Hepatic stellate cell (primary cell): ENCODE data around the gene ANKRD53.
"Not testable (repeated sequence)": the region's sequence is repeated elsewhere in the genome, so short reads cannot be mapped to it uniquely, and the experiment has no call there.

Experiments used
- DNase-seq: peaks from one replicate; pipeline ENCODE4 v3.0.0; 2011; ENCODE audit warnings: low spot score

The ANKRD53 gene

DNA sequence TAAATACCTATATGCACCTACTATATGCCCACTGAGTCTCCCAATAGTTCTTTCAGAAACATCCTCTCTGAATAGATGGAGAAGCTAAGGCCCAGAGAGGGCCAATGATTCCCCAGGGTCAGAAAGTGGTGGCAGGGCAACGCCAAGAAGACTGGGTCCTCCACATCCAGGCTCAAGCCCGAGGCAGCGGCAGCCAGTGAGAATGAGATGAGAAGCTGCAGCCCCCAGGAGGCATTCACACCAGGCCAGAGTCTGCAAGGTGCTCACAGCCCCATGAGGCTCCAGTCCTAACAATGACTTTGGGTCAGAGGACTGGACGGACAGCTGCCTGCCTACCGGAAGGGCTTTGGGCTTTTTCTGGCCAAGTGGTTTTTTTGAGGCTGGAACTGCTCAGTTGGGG lies 12.7 kb downstream of the ANKRD53 start:
- no peak for DNase-seq

DNA sequence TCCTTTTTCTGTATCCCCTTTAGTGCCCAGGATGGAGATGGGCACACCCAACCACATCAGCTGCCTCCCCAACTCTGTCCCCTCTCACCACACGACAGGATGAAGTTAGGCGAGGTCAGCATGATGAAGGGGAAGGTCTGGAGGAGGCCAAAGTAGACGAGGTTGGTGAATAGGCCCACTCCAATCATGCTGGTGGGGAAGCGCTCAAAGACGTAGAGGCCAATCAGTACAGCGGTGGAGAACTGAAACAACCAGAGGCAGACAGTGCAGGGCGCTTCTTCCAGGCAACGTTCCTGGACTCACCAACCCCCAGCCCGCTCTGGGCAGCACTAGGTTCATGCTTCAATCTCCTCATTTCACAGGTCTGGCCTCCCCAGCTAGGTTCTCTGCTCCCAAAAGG lies 13.3 kb downstream of the ANKRD53 start:
- DNase-seq = no peak

DNA sequence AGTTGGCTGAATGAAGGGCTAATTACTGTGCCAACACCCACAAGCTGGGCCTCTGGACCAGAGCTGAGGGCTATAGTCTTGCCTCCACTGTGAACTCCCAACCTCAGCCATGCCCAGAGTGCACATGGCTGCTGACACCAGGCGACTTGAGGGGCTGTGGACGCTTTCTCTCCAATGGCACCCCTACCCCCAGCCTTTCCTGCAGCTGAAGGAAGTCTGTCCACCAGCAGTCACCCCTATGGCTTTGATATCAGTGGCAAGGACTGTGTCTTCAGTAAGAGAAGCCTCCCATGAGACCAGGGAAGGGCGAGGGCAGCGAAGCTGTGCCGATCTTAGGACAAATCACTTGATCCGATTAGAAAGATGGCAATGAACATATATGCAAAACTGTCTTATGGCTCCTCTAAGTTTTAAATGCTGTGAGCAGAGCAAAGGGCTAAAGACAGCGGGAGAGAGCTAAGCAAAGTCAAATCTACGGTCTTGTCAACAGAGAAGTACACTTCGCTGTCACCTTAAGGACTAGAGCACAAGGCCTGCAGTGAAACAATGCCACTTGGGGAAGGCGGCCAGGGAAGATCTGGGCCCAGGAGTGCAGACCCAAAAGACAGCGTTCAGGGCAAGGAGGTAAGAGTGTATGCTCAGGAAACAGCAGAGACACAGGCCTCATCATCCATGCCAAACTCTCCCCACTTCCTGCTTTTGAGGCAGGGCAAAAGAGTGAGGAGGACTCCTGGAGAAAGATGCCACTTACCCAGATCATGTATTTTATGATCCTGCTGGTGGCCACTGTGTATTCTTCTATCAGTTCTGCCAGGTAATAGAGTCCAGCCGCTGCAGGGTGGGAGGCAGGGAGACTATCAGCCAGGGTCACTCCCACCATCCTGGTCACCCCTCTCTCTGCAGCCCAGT lies 14.8 kb downstream of the ANKRD53 start:
- DNase-seq = no peak

DNA sequence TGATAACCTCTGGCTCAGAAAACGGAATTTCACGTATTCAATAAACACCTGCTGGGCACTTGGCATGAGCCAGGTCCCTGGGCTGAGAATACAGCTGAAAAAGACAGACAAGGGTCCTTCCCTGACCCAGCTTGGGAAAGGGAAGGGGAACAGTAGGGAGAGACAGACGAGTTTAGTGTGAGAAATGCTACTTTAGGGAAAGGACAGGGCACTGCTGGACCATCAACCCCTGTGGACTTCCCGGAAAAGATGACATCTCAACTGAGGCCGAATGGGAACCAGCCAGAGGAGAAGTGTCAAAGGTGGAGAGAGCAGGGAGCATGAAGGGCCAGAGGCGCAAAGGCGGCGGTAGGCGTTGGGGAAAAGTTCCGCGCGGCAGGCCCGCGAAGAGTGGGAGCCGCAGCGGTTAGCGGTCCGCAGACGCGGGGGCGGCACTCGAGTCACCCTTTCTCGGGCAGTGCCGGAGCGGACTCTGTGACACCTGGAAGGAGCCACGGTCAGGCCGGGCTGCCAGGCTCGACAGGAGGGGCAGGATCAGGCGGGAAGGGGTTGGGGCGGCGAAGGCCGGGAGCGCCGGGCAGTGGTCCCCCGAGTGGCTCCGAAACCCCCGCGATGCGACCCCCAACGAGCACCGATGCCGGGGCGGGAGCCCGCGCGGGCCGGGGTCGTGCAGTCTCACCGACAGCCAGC lies 15.7 kb downstream of the ANKRD53 start:
- DNase-seq = peak; percentile 41

DNA sequence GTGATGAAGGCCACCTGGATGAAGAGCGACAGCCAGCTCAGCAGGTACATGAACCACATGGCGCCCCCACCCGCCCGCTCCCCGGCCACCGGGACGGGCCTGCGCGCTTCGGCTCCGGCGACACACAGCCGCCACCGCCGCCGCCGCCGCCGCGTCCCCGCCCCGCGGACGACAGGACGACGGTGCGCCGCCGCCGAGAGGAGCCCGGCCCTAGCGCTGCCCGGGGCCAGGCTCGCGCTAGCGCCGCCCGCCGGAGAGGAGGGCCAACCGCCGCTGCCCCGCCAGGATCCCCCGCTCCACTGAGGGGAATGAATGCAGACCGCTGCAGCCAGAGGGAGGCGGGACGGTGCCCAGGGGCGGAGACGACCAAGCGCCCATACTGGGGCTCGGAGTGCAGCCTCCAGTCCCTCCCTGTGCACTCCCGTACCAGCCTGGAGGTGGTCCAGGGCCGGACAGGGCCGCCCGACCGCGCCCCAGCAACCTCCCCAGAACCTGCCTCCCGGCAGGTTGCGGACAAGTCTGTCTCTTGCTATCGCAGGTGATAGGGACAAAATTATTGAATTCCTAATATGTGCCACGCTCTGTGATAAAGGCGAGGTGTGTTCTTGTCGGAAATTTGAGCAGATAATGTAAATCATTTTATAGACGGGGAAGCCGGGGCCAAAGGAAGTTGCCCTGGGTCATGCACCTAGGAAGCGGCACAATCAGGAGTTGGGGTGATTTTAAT lies 16.4 kb downstream of the ANKRD53 start, which contains the start of gene TEX261:
TEX261 (minus strand) TSS at position 175 of the 727 bp plus-strand sequence; CDS start at position 59, 116 bp downstream.
- peak; percentile 94 for DNase-seq

DNA sequence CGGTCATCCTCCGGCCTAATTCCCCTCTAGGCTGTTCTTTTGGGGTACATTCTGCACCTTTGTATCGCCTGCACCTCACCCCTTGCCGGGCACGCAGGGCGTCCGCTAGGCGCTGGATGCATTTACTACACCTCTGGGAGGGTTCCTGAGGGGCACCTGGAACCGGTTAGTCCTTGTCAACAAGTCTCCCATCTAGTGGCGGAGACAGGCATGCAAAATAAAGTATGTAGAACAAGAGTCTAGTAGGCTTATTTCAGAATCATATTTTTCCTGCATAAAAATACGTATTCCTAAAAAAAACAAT lies 16.9 kb downstream of the ANKRD53 start:
- peak; percentile 47 for DNase-seq

DNA sequence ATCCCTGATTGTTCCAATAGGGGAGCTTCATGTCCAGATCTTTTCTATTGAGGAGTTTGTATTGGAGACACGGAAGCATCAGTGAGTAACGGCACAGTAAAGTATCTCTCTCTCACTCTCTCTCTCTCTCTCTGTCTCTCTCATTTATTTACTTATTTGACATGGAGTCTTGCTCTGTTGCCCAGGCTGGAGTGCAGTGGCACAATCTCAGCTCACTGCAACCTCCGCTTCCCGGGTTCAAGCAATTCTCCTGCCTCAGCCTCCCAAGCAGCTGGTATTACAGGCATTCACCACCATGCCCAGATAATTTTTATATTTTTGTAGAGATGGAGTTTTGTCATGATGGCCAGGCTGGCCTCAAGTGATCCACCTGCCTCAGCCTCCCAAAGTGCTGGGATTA lies 20.5 kb downstream of the ANKRD53 start:
- DNase-seq = not testable (repeated sequence)

DNA sequence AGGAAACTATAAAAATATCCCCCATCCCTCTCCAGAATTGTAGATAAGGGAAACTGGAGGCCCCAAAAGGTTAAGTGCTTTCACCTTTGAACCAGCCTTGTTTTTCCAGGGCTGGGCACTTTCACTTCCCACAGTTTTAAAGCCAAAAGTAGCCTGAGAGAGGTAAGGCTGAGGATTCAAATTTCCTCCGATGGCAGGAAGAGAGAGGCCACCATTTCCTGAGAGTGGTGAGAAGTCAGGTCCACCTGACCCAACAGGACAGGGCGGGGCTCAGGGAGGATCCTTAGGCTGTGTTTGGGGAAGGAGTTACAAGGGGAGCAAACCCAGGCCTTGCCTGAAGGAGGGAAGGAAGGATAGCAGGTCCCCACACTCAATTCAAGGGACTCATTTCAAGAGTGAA lies 20.9 kb downstream of the ANKRD53 start:
- DNase-seq = no peak

DNA sequence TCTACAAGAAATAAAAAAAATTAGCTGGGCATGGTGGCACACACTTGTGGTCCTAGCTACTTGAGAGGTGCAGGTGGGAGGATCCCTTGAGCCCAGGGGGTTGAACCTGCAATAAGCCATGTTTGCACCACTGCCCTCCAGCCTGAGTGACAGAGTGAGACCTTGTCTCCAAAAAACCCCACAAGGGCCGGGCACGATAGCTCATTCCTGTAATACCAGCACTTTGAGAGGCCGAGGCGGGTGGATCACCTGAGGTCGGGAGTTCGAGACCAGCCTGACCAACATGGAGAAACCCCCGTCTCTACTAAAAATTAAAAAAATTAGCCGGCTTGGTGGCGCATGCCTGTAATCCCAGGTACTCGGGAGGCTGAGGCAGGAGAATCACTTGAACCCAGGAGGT lies 21.5 kb downstream of the ANKRD53 start:
- not testable (repeated sequence) for DNase-seq

DNA sequence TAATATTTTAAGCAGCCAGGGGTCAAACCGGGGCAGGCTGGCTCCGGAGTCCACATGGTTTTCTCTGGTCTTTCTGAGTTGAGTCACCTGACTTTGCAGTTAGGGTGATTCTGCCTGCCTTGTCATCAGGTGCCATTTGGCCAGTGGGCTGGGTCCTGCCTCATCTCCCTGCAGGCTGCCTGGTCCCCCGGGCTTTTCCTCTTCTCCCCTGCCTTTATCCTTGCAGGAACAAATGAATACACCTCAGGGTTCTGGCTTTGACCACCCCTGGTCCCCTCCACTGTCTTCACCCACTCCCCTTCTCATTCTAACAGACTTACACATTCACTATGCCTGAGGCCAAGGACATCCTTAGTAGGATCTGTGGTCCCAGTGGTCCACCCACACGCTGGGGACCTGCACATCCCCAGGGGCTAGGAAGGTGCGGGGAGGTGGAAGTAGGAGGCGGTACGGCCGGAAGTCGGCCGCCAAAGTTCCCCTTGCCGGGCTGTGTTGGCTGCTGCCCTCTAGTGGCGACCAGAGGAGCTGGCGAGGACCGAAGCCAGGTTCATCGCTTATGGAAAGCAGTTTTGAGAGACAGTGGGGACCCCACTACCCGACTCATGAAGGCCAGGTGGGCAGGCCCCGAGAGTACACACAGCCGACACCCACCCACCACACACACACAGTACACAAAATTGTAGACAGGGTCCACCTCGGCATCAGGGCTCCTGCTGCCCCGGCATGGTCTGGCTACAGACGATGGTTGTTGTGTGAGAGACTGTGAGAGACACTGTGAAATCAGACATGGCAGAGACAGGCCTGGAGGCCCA lies 22.6 kb downstream of the ANKRD53 start:
- peak; percentile 74 for DNase-seq

DNA sequence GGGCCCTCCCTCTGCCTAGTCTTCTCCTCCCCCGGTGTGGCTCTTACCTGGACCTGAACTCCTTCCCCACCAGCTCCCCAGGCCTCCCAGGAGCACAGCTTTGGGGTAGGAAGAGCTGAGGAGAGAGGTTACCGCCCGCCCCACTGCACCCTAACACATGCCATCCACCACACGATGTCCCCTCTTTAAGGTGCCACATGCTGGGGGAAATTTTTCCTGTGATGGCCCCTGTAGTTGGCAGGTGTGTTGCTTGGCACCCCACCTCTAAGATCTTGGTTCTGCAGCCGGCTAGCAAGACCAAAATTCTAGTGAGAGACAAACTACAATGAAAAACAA lies 23.1 kb downstream of the ANKRD53 start:
- DNase-seq = no peak

DNA sequence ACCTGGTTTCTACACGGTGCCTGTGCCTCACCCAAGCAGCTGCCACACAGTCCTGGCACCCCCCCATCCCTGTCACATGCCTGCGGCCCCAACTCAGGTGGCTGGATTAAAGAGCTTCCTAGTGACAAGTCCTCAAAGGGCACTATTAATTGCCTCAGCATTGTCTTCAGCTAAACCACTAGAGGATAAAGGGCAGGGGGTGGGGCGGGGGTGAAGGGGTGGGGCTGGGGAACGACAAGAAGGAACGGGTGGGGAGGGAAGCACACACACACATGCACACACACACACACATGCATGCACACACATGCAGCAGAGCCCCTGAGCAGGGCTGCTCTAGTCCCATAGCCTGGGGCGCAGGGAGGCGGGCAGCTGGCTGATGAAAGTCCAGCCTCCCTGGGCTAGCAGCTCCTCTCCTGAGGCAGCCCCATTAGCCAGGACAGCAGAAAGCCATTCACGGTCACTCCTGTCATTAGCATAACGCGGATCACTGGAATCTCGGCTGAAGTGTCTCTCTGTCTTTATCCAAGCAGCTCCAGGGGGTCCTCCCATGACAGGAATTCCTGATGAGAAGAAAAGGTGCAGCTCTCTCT lies 23.6 kb downstream of the ANKRD53 start:
- DNase-seq = no peak

DNA sequence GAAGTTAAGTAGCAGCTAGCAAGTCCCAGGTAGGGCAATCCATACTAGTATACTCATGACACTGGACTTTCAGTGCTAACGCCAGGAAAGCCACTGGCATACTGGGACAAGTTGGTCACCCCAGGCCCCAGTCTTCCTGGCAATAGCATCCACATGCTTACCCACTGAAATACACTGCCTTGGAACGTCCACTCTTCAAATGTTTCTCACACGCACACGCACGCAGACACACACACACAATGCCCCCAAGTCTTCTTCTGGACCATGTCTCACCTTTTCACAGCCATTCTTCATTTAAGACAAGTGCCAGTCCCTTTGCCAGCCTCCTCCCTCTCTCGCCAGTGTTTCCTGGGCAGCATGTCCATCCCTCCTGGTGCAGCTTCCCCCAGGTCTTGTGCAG lies 25.0 kb downstream of the ANKRD53 start:
- DNase-seq = no peak

DNA sequence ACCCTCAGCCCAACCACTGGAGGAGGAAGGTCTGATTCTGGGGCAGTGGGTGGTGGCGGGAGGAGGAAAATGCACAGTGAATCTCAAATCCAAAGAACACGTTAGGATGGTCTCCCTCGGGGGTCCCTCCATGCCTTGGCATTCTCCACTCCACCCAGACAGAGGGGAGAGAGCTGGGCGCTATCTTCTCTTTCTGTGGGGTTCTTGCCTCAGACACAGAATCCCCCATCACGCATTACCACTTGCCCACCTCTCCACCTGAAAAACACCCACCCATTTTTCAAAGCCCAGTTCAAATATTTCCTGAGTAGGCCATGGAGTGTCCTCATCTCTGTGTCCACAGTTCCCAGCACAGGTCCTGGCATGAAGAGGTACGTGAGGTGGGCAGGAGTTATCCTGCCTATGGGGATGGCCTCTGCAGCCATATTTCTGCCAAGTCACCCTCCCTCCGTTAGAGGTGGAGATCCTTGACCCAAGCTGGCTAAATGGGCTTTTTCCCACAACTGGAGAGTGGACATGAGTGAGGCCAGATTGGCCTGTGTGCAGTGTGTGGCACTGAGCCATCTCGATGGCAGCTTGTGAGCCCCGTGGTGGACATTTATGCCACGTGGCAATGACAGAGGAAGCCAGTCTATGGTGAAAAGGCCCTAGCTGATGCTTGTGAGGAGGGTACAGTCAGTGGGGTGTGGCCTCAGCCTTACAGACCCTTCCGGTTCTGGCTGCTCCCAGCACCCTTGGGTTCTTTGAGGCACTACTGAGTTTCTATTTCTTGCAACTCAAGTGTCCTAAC lies 25.7 kb downstream of the ANKRD53 start:
- no peak for DNase-seq

DNA sequence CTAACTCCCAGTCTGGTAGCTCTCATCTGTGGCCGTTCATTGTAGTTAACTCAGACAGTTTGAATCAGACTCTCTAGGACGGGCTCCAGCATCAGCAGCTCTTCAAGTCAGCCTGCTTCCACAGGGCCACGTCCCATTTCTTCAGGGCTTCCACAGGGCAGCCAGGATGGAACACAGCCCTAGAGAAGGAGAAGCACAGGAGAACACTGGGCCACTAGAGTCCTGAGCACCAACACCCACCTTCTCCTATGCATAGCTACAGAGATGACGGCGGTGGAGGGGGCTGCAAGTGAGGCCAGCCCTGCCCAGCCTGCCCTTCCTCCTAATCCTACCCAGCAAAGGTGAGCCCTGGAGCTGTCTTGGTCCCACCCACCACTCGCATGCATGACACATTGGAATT lies 26.4 kb downstream of the ANKRD53 start:
- DNase-seq = no peak

DNA sequence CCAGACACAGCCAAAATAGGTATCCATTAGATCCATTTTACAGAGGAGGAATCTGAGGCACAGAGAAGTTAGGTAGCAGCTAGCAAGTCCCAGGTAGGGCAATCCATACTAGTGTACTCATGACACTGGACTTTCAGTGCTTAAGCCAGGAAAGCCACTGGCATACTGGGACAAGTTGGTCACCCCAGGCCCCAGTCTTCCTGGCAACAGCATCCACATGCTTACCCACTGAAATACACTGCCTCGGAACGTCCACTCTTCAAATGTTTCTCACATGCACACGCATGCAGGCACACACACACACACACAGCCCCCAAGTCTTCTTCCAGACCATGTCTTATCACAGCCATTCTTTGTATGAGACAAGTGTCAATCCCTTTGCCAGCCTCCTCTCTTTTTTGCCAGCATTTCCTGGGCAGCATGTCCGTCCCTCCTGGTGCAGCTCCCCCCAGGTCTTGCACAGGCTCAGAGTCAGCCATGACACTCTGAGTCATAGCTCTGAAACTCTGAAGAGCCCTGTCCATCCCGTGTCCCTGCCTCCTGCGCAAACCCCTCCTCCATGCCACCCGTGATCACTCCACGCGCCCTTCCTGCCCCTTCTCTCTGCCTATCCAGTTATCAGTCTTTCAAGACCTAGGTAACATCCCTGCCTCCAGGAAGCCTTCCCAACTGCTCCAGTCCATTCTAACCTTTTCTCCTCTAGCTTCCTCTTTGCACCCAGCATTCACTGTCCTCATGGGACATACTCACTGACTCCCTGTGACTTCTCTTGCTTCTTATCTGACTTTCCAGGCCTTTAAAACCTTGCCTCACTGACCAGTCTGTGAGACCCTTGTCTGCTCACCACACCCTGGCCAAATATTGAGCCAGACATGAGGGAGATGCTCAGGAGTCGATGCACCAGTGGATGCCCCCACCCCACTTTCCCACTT lies 27.1 kb downstream of the ANKRD53 start:
- no peak for DNase-seq

DNA sequence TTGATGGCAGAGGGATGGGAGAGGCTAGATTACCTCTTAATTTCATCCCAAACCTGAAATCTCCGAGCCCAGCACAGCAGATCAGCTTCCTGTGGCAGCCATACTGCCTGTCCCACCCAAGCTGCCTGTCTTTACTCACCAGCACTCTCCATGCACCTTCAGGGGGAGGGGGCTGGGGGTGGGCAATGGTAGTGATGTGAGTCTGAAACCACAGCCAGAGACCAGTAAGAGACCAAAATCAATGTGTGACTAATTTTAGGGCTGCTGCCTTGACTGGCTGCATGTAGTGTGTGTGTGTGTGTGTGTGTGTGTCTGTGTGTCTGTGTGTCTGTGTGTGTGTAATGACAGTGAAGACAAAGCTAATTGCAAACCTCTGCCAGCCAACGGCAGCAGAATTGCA lies 27.9 kb downstream of the ANKRD53 start:
- no peak for DNase-seq

DNA sequence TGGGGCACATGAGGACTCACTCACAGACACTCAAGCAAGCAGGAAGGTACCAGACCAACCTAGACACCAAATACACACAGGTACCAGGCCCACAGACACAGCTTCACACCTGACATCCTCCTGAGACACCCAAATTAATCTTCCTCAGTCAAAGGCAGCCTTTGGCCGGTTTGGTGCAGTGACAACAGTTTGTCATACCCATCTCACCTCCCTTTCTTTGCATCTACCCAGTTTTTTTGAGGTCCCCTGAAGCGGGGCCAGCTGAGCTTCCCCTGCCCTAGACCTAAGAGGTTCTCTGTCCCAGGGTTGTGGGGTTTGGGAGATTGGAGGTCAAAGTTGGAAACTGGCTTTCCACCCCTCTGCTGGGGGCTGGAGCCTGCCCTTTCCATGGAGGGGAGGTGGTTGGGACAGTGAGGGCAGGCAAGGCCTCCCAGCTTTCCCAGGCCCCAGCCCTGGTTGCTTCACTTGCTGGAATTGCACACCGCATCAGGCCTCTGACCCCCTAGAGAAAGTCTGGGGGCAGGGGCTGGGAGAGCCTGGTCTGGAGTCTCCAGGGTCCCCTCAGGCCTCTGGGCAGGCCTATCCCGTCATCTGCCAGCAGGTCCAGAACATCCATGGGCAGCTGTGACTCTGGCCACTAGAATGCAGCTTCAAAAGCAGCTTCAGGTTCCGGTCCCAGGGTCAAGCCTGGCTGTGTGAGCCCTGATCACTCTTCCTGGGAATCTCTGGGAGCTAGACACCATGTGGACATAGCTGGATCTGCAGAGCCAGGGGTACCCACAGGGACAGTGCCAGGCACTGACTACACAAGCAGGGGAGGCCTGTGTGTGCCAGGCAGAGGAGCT lies 28.7 kb downstream of the ANKRD53 start:
- DNase-seq = no peak

DNA sequence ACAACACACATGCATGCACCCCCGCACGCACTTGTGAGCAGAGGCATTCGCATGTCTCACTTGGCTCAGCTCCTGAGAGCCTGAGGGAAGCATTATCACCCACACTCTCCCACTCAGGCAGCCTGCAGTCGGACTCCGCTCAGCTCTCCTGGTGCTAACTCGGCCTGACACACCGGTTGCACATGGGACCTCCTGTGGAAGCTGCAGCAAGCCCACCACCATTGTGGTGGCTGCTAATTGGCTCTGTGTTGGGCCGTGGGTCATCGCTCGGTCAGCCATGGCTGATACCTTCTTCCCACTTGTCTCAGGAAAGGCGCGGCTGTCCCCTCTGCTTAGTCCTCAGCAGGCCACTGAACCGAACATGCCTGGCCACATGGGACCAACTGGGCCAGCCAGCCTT lies 29.9 kb downstream of the ANKRD53 start:
- no peak for DNase-seq
